ENCODE measurements around the gene KLHL29.

The KLHL29 gene

DNA sequence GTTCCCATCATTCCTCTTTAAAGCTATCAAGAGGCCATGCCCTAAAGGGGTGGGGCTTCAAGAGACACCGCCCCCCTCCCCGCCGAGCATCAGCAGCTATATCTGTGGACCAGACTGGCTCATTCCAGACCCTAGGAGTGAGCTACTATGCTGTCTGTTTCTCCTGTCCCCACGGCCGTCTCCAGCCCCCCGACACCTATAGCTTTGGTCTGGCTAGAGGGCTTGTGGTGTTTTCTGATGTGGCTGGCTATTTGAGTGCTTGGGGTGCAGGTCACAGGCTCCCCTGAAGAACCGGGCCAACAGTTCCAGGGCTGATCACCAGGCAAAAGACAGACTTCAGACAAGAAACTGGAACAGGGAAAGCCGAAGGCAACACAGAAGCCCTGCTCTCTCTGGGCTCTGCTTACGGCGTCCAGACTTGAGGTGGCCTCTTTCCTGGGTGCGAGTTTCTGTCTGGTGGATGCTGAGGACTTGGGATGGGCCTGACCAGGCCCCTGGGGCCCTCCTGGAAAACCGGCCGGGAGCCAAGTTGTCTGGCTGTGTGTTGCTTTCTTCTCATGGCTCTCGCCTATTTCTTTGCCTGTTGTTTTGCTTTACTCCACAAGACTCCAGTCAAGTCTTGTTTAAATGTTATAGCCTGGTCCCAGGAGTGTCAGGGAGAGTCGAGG lies 83.6 kb downstream of the KLHL29 start:
- DNase-seq (no peak), ATAC-seq (no peak)
- no peaks in the 10 kb centered on the region for H3K9me3 Mint-ChIP-seq
- peaks cover 46% of the 10 kb centered on the region for H3K27me3 Mint-ChIP-seq
- no peaks in the 10 kb centered on the region for H3K4me1 Mint-ChIP-seq
- H3K4me3 Mint-ChIP-seq, result no peak overlapping the region
- no peaks in the 10 kb centered on the region for H3K36me3 Mint-ChIP-seq (ENCODE audit: low read depth)
- H3K27ac Mint-ChIP-seq, result no peak overlapping the region

DNA sequence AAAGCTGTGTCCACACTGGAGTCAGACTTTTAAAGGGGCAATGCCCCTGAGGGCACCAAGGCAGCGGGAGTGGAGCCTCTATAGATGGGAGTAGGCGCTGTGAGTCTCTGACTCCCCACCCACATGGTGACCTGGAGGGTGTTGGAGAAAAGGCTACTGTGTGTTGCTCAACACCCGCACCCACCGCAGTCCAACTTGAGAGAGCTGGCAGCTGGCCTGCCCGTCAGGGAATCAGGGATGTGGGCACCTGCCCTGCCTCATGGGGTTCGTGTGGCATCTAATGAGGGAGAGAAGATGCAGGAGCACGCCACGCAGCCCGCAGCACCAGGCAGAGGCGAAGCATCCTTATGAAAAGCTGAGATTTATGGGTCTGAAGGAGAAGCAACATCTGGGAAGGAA lies 84.2 kb downstream of the KLHL29 start:
- no peaks in the 10 kb centered on the region for H3K9me3 Mint-ChIP-seq
- peaks cover 46% of the 10 kb centered on the region for H3K27me3 Mint-ChIP-seq
- no peak overlapping the region for H3K27ac Mint-ChIP-seq
- no peak for ATAC-seq
- H3K4me3 Mint-ChIP-seq, result no peak overlapping the region
- no peaks in the 10 kb centered on the region for H3K36me3 Mint-ChIP-seq (ENCODE audit: low read depth)
- DNase-seq, result no peak
- no peaks in the 10 kb centered on the region for H3K4me1 Mint-ChIP-seq

DNA sequence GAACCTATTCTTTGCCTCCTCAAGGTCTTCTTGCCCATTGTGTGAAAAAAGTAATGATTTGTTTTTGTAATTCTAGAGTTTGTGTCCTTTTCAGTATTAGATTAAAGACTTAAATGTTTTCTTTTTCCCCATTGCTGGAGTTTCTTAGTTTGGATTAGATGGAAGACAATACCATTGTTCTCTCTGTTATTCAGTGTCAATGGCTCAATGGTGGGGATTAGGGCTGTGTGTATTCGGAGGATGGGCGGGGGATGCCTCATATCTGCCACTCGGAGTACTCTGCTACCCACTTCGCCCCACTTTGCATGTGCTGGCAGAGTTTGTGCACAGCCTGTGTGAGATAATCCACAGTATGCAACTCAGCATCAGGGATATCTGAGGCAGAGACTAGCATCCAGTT lies 90.1 kb downstream of the KLHL29 start:
- Mint-ChIP-seq H3K9me3 (no peaks in the 10 kb centered on the region), H3K4me3 (no peak overlapping the region), H3K4me1 (no peaks in the 10 kb centered on the region), H3K27ac (no peak overlapping the region), H3K27me3 (peaks cover 29% of the 10 kb centered on the region), H3K36me3 (ENCODE audit: low read depth) (no peaks in the 10 kb centered on the region)
- DNase-seq (no peak), ATAC-seq (no peak)

DNA sequence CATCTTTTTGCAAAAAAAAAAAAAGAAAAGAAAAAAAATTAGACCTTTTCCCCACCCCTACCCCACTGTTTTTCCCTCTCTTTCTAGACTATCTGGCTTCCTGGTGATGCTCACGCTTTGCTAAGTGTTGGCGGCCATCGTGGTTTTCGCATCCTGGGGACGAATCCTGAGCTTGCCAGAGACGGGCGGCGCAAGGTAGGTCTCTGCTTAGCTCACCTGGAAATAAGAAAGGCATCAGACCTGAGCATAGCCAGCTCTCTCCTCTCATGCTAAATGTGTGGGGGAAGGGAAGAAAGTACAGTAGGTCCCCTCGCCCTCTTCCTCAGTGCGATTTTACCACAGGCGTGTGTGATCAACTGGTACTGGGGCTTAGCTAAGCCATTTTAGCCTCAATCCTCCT lies 90.5 kb downstream of the KLHL29 start:
- H3K27ac Mint-ChIP-seq, result no peak overlapping the region
- H3K4me1 Mint-ChIP-seq, result no peaks in the 10 kb centered on the region
- DNase-seq, result no peak

DNA sequence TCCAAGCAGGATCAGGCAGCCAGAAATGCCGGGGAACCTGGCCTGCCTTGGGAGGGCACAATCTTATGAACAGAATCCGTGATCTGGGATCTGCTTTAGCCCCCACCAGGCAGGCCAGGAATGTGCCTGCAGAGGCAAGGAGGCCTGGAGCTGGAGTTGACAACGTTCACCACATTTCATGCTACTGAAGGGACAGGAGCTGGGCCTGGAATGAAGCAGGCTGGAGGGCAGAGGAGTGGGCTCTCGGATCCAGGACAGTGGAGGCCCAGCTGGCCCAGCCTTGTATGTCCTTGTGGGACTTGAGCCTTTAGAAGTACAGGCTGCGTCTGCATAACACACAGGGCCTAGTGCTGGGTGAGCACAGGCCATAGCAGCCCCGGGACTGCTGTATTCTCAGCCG lies 91.8 kb downstream of the KLHL29 start:
- Mint-ChIP-seq H3K9me3 (no peaks in the 10 kb centered on the region), H3K27ac (no peak overlapping the region), H3K36me3 (ENCODE audit: low read depth) (no peaks in the 10 kb centered on the region), H3K27me3 (peaks cover 28% of the 10 kb centered on the region), H3K4me3 (no peak overlapping the region), H3K4me1 (no peaks in the 10 kb centered on the region)
- ATAC-seq (no peak), DNase-seq (no peak)

More for the DNA sequence above, 90.5 kb downstream of the KLHL29 start:
- Mint-ChIP-seq H3K9me3 (no peaks in the 10 kb centered on the region), H3K4me3 (no peak overlapping the region), H3K27me3 (peaks cover 29% of the 10 kb centered on the region), H3K36me3 (ENCODE audit: low read depth) (no peaks in the 10 kb centered on the region)
- ATAC-seq, result no peak

DNA sequence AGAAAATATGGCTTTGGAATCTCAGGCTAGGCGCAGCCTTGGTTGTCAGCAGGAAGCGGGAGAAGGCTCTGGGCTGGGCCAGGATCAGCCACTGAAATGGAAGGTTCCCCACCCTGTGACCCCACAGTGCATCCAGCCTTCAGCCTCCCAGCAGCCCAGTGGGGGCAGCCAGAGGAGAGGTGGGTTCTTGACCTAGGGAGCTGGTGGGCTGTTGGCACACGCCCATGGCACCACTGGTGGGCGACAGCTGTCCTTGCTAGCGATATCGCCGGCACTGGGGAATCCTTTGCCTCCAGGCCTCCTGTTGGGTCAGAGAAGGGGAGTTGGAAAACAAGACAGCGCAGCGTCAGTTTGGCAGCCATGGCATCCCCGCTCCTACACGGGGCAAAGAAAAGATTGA lies 92.4 kb downstream of the KLHL29 start:
- Mint-ChIP-seq H3K36me3 (ENCODE audit: low read depth) (no peaks in the 10 kb centered on the region), H3K27ac (no peak overlapping the region), H3K9me3 (no peaks in the 10 kb centered on the region), H3K4me1 (no peaks in the 10 kb centered on the region), H3K4me3 (no peak overlapping the region), H3K27me3 (peaks cover 26% of the 10 kb centered on the region)
- ATAC-seq (no peak), DNase-seq (no peak)

DNA sequence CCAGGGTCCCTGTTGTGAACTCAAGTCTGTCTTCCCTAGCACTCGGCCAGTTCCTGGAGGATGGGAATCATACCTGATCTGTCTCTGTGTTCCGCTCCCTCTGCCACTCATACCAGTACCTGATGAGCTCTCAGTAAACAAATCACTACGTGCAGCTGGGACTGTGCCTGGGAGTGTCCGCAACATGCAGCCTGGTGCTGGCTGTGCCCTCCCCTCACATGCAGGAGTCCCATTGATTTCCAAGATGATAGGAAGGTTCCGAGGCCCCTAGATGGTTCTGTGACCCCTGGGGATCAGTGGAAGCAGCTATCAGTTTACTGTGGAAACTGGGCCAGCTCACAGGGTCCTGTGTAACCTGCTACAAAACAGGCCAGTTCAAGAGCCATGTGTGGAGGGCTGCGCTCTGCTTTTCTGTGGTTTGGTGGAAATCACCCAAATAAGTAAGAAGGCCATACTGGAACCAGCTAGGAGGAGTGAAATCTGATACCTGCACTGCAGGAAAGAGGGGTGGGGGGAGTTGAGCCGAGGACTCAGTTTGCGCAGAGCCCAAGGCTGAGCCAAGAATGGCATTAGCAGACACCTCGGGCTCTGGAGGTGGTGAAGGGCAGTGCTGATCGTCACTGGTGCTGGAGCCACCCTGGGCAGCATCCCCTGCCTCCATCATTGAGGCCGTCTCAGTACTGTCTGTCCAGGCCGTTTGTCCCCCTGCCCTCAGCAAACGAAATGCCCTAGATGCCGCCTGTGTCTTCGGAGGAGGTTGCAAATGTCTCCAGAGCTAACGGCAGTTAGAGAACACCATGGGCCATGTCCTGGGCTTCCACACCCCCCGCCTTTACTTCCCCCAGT lies 93.3 kb downstream of the KLHL29 start:
- ATAC-seq, result no peak
- Mint-ChIP-seq H3K4me3 (no peak overlapping the region), H3K27ac (no peak overlapping the region), H3K4me1 (no peaks in the 10 kb centered on the region), H3K9me3 (no peaks in the 10 kb centered on the region), H3K36me3 (ENCODE audit: low read depth) (no peaks in the 10 kb centered on the region), H3K27me3 (peaks cover 19% of the 10 kb centered on the region)
- no peak for DNase-seq

DNA sequence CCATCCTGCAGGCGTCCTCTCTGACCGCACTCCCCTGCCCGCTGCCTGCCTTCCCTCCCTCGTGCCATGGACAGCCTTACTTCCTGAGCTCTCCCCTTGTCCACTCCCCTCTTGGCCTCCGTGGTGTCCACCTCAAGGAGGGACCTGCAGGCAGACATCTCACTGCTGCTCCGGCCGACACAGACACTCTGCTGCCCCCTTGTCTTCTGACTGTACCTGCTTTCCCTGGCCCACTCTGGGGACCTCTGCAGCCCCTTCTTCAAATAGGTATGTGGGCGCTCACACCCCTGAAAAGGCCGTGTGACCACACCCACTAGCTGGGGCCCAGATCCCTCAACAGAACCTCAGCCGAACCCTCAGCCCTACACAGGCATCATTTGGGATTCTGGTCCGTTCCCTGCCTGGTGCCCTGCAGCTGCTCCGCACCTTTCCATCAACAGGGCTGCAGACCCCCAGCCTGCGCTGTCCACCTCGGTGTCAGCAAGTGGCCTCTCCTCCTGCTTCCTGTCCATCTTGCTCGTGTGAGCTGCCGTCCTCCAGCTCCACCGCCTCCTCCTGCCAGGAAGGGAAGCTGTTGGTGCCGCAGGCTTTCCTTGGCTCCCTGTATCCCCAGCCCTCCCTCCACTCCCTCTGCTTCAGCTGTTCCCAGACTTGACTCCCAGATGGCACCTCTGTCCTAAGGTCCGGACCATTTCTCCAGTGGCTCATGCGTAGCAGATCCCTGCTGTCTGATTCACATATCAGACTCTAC lies 94.1 kb downstream of the KLHL29 start:
- Mint-ChIP-seq H3K27me3 (peaks cover 23% of the 10 kb centered on the region), H3K27ac (no peak overlapping the region), H3K9me3 (no peaks in the 10 kb centered on the region), H3K4me3 (no peak overlapping the region), H3K4me1 (no peaks in the 10 kb centered on the region), H3K36me3 (ENCODE audit: low read depth) (no peaks in the 10 kb centered on the region)
- ATAC-seq (no peak), DNase-seq (no peak)

DNA sequence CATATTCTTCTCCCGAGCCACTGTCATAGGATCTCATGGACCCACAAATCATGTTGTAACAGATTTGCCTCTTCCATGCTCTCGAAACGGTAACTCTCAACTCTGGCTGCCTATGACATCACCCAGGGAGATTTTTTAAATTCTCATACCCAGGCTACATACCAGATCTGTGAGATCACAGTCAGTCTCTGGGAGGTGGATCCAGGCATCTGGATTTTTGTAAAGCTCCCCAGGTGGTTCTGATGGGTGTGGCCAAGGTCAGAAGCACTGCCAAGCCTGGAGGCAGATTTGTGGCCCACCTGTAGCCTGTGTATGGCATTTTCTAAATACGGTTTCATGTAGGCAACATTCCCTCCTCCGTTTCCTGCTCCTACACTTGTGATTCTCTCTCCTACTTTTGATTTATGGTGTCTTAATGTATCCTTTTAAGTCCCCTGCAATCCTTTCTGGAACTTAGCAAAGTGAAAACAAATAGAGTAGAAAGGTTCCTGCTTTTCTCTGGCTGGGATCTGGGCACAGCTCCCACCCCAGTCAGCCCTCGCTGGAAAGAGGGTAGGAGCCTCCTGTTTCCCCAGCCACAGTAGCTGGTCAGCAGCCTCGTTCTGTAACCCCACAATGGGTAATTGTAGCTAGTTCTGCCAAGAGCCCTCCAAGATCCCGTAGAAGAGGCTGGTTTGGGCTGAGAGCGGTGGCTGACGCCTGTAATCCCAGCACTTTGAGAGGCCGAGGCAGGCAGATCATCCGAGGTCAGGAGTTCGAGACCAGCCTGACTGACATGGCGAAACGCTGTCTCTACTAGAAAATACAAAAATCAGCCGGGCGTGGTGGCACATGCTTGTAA lies 96.2 kb downstream of the KLHL29 start:
- ATAC-seq (no peak), DNase-seq (no peak)
- Mint-ChIP-seq H3K9me3 (no peaks in the 10 kb centered on the region), H3K27me3 (peaks cover 16% of the 10 kb centered on the region), H3K27ac (no peak overlapping the region), H3K36me3 (ENCODE audit: low read depth) (no peaks in the 10 kb centered on the region), H3K4me1 (no peaks in the 10 kb centered on the region), H3K4me3 (no peak overlapping the region)

DNA sequence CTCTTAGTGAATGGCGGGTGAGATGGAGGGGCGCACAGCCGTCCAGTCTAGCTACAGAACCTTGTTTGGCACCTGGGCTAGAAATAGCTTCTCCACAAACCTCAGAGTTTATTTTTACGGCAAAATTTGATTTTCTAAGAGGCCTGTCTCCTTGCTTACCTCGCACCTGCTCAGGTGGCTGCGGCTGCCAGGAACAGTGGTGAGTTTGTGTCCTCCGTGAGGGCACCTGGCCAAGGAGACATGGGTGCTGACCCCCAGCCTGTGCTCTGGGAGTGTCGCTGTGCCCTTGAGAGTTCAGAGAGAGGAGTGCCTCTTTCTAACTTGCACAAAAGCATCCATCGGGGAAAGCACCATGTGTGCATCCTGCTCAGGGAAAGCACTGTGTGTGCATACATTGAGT lies 97.2 kb downstream of the KLHL29 start:
- ATAC-seq (no peak), DNase-seq (no peak)
- Mint-ChIP-seq H3K4me1 (no peaks in the 10 kb centered on the region), H3K4me3 (no peak overlapping the region), H3K27ac (no peak overlapping the region), H3K9me3 (no peaks in the 10 kb centered on the region), H3K36me3 (ENCODE audit: low read depth) (no peaks in the 10 kb centered on the region), H3K27me3 (peaks cover 19% of the 10 kb centered on the region)

DNA sequence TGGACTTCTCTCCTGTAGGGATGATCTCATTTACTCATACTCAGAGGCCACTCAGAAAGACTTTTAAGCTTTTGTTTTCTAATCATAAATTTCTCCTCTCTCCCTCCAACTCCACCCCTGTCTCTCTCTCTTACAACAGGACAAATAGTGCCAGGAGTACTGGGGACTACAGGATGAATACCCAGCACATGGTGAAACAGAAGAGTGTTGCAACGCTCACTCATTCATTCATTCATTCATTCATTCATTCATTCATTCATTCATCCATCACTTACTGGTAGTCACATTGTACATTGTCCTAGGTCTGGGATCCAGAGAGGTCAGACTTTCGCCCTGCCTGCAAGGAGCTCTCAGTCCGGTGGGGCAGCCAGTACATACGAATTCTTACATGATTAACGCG lies 97.6 kb downstream of the KLHL29 start:
- Mint-ChIP-seq H3K4me3 (no peak overlapping the region), H3K9me3 (no peaks in the 10 kb centered on the region), H3K4me1 (no peaks in the 10 kb centered on the region), H3K36me3 (ENCODE audit: low read depth) (no peaks in the 10 kb centered on the region), H3K27ac (no peak overlapping the region), H3K27me3 (peaks cover 19% of the 10 kb centered on the region)
- no peak for DNase-seq
- no peak for ATAC-seq

DNA sequence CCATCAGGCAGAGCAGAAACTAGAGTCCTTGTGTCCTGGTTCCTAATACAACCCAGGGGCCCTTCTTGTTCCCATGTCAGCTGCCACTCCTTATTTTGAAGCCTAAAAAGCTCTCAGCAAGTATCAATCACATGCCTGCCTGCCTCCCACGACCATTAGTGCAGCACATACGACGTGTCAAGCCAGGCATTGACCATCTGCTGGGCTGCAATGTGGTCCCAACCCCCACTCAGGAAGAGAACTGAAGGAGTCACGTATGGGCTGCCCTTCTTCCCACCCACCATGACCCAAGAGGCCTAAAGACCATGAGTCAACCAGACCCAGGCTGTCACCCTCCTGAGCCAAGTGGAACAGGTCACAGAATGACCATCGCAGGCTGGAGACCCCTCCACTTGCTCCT lies 98.8 kb downstream of the KLHL29 start:
- Mint-ChIP-seq H3K27ac (no peak overlapping the region), H3K4me1 (peaks cover 11% of the 10 kb centered on the region), H3K9me3 (no peaks in the 10 kb centered on the region), H3K27me3 (peaks cover 19% of the 10 kb centered on the region), H3K4me3 (no peak overlapping the region), H3K36me3 (ENCODE audit: low read depth) (no peaks in the 10 kb centered on the region)
- DNase-seq (no peak), ATAC-seq (no peak)

DNA sequence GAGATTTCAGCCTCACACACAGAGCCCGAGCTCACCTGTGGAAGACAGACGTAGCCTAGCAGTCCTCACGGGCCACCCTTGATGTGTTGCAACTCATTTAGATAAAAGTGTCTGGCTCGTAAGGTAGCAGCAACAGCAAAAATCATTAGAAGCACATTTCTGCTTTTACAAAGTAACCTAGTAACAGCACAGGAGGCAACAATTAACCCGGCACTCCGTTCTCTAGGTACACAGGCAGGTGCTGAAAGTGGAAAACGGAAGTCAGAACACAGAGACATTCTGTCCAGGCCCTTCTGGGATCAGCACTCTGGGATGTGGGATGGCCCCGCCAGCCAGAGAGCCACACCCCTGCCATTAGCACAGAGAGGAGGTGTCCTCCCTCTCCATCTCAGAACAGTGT lies 99.3 kb downstream of the KLHL29 start:
- Mint-ChIP-seq H3K4me3 (no peak overlapping the region), H3K4me1 (peaks cover 15% of the 10 kb centered on the region), H3K27ac (no peak overlapping the region), H3K27me3 (peaks cover 18% of the 10 kb centered on the region), H3K36me3 (ENCODE audit: low read depth) (no peaks in the 10 kb centered on the region), H3K9me3 (no peaks in the 10 kb centered on the region)
- DNase-seq, result no peak
- no peak for ATAC-seq

DNA sequence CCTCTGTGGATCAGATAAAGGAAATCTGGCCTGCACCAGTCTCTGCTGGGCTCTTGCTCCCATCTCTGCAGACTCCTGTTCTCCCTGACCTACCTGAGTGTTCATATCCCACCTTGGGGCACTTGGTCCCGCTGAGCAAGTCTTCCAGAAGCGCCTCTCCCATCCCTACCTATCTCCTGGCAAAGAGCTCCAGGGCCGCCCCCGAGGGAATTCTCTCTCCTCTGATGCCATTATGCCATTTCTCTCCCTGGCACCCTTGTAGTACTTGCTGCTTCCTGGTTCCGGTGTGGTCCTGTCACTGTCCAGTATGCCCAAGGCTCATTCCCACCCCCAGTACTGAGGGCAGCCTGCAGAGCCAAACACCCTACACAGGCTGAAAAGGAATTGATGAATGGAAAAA lies 99.8 kb downstream of the KLHL29 start:
- H3K36me3 Mint-ChIP-seq (ENCODE audit: low read depth), result no peaks in the 10 kb centered on the region
- H3K9me3 Mint-ChIP-seq, result no peaks in the 10 kb centered on the region

More for the DNA sequence above, 99.8 kb downstream of the KLHL29 start:
- DNase-seq, result no peak
- H3K27me3 Mint-ChIP-seq, result peaks cover 13% of the 10 kb centered on the region
- peaks cover 20% of the 10 kb centered on the region for H3K4me1 Mint-ChIP-seq
- H3K27ac Mint-ChIP-seq, result no peak overlapping the region
- H3K4me3 Mint-ChIP-seq, result no peak overlapping the region
- ATAC-seq, result no peak
